ENCODE data around the gene EIF3C. TPM values are rescaled to one million over a fixed set of nuclear protein-coding genes. Genes with fewer than 3 reads are reported as not detected.

Gene EIF3C, protein sequence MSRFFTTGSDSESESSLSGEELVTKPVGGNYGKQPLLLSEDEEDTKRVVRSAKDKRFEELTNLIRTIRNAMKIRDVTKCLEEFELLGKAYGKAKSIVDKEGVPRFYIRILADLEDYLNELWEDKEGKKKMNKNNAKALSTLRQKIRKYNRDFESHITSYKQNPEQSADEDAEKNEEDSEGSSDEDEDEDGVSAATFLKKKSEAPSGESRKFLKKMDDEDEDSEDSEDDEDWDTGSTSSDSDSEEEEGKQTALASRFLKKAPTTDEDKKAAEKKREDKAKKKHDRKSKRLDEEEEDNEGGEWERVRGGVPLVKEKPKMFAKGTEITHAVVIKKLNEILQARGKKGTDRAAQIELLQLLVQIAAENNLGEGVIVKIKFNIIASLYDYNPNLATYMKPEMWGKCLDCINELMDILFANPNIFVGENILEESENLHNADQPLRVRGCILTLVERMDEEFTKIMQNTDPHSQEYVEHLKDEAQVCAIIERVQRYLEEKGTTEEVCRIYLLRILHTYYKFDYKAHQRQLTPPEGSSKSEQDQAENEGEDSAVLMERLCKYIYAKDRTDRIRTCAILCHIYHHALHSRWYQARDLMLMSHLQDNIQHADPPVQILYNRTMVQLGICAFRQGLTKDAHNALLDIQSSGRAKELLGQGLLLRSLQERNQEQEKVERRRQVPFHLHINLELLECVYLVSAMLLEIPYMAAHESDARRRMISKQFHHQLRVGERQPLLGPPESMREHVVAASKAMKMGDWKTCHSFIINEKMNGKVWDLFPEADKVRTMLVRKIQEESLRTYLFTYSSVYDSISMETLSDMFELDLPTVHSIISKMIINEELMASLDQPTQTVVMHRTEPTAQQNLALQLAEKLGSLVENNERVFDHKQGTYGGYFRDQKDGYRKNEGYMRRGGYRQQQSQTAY
- total RNA-seq = 62.7 and 131 TPM in 2 replicates

DNA sequence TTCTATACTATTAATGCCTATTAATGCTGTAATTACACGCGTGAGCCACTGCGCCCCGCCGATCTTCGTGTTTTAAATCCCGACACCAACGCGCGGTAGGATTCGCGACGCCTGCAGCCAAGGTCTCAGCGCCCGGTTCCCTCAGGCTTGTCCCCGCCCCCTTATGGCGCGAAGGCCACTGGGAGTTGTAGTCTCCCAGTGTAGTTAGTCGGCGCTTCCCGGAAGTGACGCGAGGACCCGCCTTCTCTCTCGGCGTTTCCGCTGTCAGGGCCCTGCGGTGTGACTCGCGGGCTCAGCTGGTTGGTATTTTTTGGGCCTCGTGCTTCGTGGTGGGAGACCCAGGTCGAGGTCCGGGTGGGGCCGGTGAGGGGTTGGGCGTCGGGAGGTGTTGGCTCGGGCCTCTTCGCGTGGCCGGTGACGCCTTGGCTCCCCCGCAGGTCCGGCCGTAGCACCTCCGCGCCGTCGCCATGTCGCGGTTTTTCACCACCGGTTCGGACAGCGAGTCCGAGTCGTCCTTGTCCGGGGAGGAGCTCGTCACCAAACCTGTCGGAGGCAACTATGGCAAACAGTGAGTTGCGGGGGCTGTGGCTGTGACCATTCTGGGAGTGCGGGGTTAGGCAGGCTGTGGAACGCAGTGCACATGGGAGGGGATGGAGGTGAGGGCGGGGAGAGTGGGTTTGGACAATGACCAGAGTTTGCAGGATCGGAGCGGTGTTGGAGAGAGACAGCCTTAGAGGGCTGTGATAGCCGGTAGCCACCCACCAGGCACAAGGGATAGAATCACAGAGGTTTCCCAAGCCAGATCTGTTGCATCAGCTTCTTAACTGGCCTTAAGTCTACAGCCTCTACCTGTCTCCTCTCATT lies at the start of gene EIF3C:
Gene EIF3C, plus strand, starts transcription at position 245 of the 864 bp plus-strand sequence. Its CDS starts 223 bp downstream, at position 468.

DNA sequence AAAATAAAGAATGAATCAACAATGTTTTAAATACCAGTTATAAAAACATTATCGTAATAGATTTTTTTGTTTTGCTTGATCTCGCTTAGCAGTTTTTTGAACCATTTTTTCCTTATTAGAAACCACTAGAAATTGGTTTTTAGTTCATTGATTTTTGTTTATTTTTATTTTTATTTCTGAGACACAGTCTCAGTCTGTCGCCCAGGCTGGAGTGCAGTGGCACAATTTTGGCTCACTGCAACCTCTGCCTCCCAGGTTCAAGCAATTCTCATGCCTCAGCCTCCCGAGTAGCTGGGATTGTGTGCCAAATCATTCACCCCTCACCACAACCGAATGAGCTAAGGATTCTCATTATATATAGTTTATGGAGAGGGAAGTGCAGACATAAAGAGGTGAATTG lies 40.2 kb downstream of the EIF3C start, which contains the start of gene NPIPB9:
Gene NPIPB9, plus strand, starts transcription at position 301 of the 400 bp plus-strand sequence.

Small RNA genes lying within 50 kb of the gene (small RNA-seq; reads per million reads assigned to genes)
- gene MIR6862-2 = not detected

Other genes with a start within 250 kb of the EIF3C start
- gene NPIPB7, start 239.1 kb upstream of the EIF3C start, total RNA-seq = not detected in 2 replicates
- gene CLN3, start 219.4 kb upstream of the EIF3C start, total RNA-seq = 4.3 and 13.4 TPM in 2 replicates
- gene APOBR, start 216.8 kb upstream of the EIF3C start, total RNA-seq = under 0.01 TPM in 1 of 2 replicates, not detected in the other
- not detected in 2 replicates for gene IL27, start 204.6 kb upstream of the EIF3C start, total RNA-seq
- gene NUPR1, start 172.5 kb upstream of the EIF3C start, total RNA-seq = not detected in 2 replicates
- gene SGF29, start 157.5 kb upstream of the EIF3C start, total RNA-seq = 8.2 and 12.2 TPM in 2 replicates
- 0.11 TPM in 1 of 2 replicates, not detected in the other for gene SULT1A2, start 114.4 kb upstream of the EIF3C start, total RNA-seq
- not detected in 2 replicates for gene SULT1A1, start 101.4 kb upstream of the EIF3C start, total RNA-seq
- 2.0 TPM in 1 of 2 replicates, not detected in the other for gene NPIPB8, start 73.4 kb upstream of the EIF3C start, total RNA-seq
- 3.9 TPM in 1 of 2 replicates, not detected in the other for gene NPIPB9, start 40.3 kb downstream of the EIF3C start, total RNA-seq
- 54.6 and 59.0 TPM in 2 replicates for gene ATXN2L, start 111.5 kb downstream of the EIF3C start, total RNA-seq
- gene TUFM, start 134.9 kb downstream of the EIF3C start, total RNA-seq = 76.6 and 111 TPM in 2 replicates
- gene SH2B1, start 152.4 kb downstream of the EIF3C start, total RNA-seq = 19.7 and 26.7 TPM in 2 replicates
- gene ATP2A1, start 167.0 kb downstream of the EIF3C start, total RNA-seq = 0.11 and 0.39 TPM in 2 replicates
- 52.3 and 68.3 TPM in 2 replicates for gene RABEP2, start 213.8 kb downstream of the EIF3C start, total RNA-seq
- not detected in 2 replicates for gene CD19, start 220.5 kb downstream of the EIF3C start, total RNA-seq
- gene NFATC2IP, start 239.5 kb downstream of the EIF3C start, total RNA-seq = 14.7 and 19.6 TPM in 2 replicates